Central memory CD8-positive, alpha-beta T cell (primary cell): ENCODE data around the gene VSNL1.

Source experiments
- ATAC-seq: fragments of 150-1000 bp; cut with Tn5 transposase; replicated peaks from 2 replicates; pipeline ENCODE4 v1.10.0; 2022; ENCODE audit warnings: mild to moderate bottlenecking, moderate FRiP score, moderate number of reproducible peaks; ENCODE audit not compliant: poor library complexity, severe bottlenecking; ENCODE audit errors: extremely low read depth
- DNase-seq, 2 donors: peaks; one replicate each; pipeline ENCODE4 v3.0.0; 2021; ENCODE audit warnings: low spot score in 2 of 2
- H3K27ac Mint-ChIP-seq: one replicate; pipeline ENCODE4 v1.8.0; 2022; ENCODE audit warnings: low read depth, mild to moderate bottlenecking, moderate library complexity, mixed read lengths
- H3K27me3 Mint-ChIP-seq: one replicate; pipeline ENCODE4 v1.8.0; 2022; ENCODE audit warnings: mixed read lengths
- H3K36me3 Mint-ChIP-seq: one replicate; pipeline ENCODE4 v1.8.0; 2022; ENCODE audit warnings: mild to moderate bottlenecking, moderate library complexity, mixed read lengths; ENCODE audit not compliant: insufficient read depth
- H3K4me1 Mint-ChIP-seq: one replicate; pipeline ENCODE4 v1.8.0; 2022; ENCODE audit warnings: mixed read lengths
- H3K4me3 Mint-ChIP-seq: one replicate; pipeline ENCODE4 v1.8.0; 2022; ENCODE audit warnings: mild to moderate bottlenecking, moderate library complexity, mixed read lengths
- H3K9me3 Mint-ChIP-seq: one replicate; pipeline ENCODE4 v1.8.0; 2022; ENCODE audit warnings: mixed read lengths

The VSNL1 gene

DNA sequence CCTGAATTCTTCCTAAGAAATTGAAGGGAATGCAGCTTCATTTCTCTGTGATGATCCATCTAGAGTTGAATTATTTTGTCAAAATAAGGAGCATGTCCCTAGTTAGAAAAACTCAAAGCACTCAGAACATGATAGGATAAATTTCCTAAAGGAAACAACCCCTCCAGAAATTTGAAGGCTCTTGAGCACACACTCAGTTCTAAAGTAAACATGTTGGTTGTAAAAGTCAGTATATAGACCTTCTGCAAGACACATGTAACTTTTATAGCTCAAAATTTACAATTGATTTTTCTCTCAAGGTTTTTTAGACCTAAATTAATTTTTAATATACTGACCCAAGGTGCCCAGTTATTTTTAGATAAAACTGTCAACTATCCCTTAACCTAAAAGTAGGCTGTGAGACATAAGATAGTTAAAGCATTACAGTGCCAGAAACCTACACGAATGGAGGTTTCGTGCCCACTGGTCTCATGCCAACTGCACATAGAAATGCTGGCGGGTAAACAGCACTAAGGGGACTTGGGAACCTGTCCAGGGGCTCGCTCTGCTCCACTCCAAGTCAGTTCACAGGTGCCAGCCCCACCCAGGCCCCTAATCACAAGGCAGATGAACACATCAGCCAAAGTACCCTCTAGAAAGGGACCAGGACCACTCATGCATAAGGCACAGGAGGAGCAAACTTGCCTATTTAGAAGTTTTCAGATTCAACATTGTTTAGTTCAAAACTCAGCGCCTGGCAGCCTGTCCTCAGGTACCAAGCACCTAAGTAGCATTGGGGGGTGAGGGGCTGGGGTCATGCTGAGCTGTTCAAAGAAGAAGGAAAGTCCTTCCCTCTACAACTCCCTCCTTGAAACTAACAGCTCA is 106.6 kb downstream of the VSNL1 start:
- H3K27ac Mint-ChIP-seq = no peak overlapping the region
- no peaks in the 10 kb centered on the region for H3K27me3 Mint-ChIP-seq
- no peak for ATAC-seq
- no peaks in the 10 kb centered on the region for H3K36me3 Mint-ChIP-seq
- H3K4me1 Mint-ChIP-seq = no peaks in the 10 kb centered on the region
- no peak overlapping the region for H3K4me3 Mint-ChIP-seq
- no peaks in the 10 kb centered on the region for H3K9me3 Mint-ChIP-seq
- no peak for DNase-seq

DNA sequence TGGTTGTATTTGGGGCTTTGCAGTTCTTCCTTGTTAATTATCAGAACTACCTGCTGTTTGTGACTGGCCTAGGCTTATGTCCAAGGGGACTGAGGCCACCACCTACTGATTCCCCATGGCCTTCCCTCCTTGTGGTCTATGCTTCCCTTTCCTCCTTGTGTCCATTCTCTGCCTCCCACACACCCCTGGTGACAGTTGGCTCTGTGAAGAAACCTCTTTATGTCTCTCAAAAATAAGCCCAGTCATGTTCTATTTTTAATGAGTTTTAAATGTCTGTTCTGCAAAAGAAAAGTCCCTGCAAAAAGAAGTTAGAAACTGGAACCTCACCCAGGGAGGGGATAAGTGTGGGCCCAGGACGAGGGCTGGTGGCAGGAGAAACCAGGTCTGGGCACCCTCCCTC is 108.1 kb downstream of the VSNL1 start:
- Mint-ChIP-seq H3K4me1 (no peaks in the 10 kb centered on the region), H3K9me3 (no peaks in the 10 kb centered on the region), H3K36me3 (no peaks in the 10 kb centered on the region), H3K4me3 (no peak overlapping the region), H3K27ac (no peak overlapping the region), H3K27me3 (no peaks in the 10 kb centered on the region)
- DNase-seq (no peak), ATAC-seq (no peak)

DNA sequence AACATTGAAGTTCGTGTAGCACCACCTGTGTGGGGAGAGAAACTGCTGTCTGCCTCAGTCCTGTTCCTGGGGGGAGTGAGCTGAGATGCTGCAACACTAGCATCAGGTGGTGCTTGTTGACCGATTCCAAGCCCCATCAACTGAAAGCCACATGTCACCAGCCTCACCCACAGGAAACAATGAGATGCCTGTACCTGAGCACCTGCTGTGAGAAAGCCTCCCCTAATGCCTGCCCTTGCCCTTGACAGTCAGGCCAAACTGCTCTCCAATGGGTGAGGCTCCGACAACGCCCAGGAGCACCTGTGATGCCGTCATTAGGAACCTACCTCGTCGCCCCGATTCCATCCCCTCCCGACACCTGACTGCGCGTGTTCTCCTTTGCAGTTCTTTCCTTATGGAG is 108.5 kb downstream of the VSNL1 start:
- DNase-seq (no peak), ATAC-seq (no peak)
- Mint-ChIP-seq H3K27me3 (no peaks in the 10 kb centered on the region), H3K27ac (no peak overlapping the region), H3K4me3 (no peak overlapping the region), H3K9me3 (no peaks in the 10 kb centered on the region), H3K4me1 (no peaks in the 10 kb centered on the region), H3K36me3 (no peaks in the 10 kb centered on the region)

DNA sequence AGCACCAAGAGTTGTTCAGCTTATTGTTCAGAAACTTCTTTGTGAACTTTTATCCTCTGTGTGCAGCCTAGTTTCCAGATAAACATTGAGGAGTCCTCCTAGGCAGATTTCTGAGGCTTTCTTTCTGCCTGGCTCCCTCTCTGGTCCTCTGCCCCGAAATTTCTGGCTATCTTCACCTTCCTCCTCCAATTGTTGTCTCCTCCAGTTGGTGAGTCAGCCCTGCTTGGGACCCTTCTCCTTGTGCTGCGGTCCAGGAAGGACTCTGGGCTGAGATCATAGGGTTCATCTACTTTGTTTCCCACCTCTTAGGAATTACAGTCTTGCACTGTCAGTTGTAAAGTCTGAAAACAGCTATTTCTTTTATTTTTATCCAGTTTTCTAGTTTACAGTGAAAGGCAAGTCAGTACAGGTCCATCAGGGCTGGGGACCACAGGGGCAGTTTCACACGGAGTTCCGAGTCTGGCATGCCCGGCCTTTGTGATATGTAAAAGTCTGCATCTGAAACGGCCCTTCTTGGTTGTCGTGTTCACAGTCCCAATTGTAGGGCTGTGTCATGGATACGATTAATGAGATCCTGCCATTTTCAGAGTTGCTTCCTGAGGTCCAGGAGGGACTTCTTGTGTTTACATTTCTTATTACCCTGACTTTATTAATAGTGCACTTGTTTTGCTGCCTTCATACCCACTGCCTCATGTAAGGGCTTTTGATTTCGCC is 112.3 kb downstream of the VSNL1 start:
- ATAC-seq (no peak), DNase-seq (no peak)
- H3K27ac Mint-ChIP-seq = no peak overlapping the region
- no peaks in the 10 kb centered on the region for H3K4me1 Mint-ChIP-seq
- no peak overlapping the region for H3K4me3 Mint-ChIP-seq
- H3K9me3 Mint-ChIP-seq = no peaks in the 10 kb centered on the region
- no peaks in the 10 kb centered on the region for H3K27me3 Mint-ChIP-seq
- no peaks in the 10 kb centered on the region for H3K36me3 Mint-ChIP-seq

DNA sequence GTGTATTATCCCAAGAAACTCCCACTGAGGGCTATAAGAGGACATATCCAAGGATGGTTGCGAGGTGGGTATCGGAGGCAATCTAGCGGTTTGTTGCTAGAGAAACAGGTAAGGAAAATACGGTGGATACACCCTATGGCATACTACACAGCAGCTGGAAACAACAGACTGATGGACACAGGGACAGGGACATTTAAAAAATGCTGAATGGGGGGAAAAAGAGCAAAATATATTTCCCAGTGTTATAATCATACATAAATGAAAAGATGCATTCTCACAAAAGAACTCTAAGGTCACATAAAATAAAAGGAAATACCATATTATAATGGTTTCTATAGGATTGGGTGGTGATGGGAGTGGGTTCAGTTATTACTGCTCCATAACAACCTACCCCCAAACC is 117.3 kb downstream of the VSNL1 start:
- no peak for ATAC-seq
- no peaks in the 10 kb centered on the region for H3K4me1 Mint-ChIP-seq

DNA sequence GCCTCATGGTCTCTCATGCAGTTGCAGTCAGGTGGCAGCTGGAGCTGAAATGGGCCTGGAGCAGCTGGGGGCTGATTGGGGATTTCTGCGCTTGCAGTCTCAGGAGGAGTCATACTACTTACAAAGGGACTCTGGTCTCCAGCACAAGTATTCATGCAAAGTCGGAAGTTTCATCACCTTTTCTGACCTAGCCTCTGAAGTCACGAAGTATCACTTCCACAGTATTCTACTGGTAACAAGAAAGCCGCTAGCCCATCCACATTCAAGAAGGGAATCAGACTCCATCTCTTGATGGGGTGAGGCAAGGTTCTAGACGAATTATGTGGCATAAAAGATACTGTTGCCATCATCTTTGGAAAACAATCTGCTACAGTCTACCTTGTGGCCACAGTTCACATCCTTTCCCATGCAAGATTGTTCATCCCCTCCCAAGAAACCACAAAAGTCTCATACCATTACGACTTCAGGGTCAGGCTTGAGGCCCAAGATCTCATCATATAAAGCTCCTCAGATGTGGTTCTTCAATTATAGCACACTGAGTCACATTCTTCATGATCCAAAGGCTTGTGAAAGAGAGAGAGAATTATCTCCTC is 117.9 kb downstream of the VSNL1 start:
- no peaks in the 10 kb centered on the region for H3K4me1 Mint-ChIP-seq
- DNase-seq (no peak), ATAC-seq (no peak)
- H3K27me3 Mint-ChIP-seq = no peaks in the 10 kb centered on the region
- no peak overlapping the region for H3K27ac Mint-ChIP-seq
- H3K9me3 Mint-ChIP-seq = no peaks in the 10 kb centered on the region
- no peak overlapping the region for H3K4me3 Mint-ChIP-seq
- peaks cover 4% of the 10 kb centered on the region for H3K36me3 Mint-ChIP-seq

More for the DNA sequence above, 117.3 kb downstream of the VSNL1 start:
- H3K9me3 Mint-ChIP-seq = no peaks in the 10 kb centered on the region
- no peaks in the 10 kb centered on the region for H3K36me3 Mint-ChIP-seq
- H3K27ac Mint-ChIP-seq = no peak overlapping the region
- no peak overlapping the region for H3K4me3 Mint-ChIP-seq
- no peak for DNase-seq
- H3K27me3 Mint-ChIP-seq = no peaks in the 10 kb centered on the region

DNA sequence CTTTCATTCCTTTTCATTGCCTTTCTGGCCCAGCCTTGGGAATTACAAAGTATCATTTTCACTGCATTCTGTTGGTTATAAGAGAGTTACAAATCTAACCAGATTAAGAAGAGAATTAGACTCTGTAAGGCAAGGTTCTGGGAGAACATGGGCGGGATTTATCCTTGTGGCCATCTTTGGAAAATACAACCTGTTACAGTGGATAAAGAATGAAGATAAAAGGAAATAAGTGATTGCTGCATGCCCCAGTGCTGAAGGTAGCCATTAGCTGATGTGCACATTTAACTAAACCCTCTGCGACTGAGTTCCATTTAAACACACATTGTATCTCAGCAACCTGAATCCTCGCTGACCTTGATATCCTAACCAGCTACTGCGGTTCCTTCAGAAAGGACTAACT is 119.7 kb downstream of the VSNL1 start:
- H3K27me3 Mint-ChIP-seq = no peaks in the 10 kb centered on the region
- no peak overlapping the region for H3K4me3 Mint-ChIP-seq
- no peaks in the 10 kb centered on the region for H3K4me1 Mint-ChIP-seq
- DNase-seq = no peak
- no peak for ATAC-seq
- no peaks in the 10 kb centered on the region for H3K9me3 Mint-ChIP-seq
- H3K27ac Mint-ChIP-seq = no peak overlapping the region
- H3K36me3 Mint-ChIP-seq = peaks cover 12% of the 10 kb centered on the region

DNA sequence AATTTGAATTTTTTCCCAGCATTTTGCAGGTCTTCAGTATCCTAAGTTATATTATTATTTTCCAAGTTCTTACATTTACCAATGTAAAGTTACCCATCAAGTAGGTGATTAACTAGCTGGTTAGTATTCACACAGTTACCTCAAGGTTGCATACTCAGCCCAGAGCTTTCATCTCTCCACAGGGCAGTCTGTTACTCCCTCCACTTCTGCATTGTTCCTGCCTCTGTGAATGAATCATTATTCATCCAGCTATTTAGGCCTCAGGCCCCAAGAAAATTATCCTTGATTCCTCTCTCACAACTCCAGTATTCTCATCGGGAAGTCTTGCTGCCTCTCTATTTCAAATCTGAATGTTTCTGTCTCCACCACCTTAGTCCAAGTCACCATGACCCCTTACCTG is 121.0 kb downstream of the VSNL1 start:
- Mint-ChIP-seq H3K36me3 (peaks cover 15% of the 10 kb centered on the region), H3K27ac (no peak overlapping the region), H3K27me3 (no peaks in the 10 kb centered on the region), H3K4me3 (no peak overlapping the region), H3K9me3 (no peaks in the 10 kb centered on the region), H3K4me1 (no peaks in the 10 kb centered on the region)
- ATAC-seq (no peak), DNase-seq (no peak)

DNA sequence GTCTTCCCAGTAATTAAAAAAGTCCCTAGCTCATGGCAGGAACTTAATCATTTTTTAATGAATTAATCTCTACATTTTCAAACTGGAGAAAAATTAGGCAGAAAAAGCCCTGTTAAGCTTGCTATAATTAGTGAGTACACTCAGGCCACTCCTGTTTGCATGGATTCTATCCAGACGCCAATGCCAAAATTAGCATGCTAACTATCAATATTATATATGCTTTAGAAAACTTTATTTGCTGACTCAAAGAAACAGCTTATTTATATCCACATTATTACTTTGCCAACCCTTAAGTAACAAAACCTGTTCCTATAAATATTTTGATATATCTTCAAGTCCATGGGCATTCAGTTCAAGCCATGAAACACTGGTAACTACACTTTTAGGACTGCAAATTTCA is 122.2 kb downstream of the VSNL1 start:
- Mint-ChIP-seq H3K27ac (no peak overlapping the region), H3K36me3 (peaks cover 15% of the 10 kb centered on the region), H3K27me3 (no peaks in the 10 kb centered on the region), H3K9me3 (no peaks in the 10 kb centered on the region), H3K4me3 (no peak overlapping the region), H3K4me1 (no peaks in the 10 kb centered on the region)
- no peak for ATAC-seq
- no peak for DNase-seq

DNA sequence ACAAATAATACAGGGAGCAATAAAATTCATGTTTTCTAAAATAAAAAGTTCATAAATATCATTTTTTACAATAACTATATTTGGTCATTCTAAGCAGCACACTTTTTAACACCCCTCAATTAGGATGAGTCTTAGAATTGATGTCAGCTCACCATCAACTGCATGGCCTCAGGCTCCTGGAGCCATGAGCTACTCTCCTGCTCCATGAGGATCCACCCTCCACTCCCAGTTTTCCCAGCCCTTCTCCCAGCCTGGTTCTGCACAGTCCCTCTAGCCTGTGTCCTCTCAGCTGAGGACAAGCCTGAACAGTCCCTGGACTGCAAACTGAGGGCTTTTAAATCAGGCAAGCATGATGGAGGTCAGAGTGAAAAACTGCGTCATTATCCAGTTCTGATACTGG is 124.0 kb downstream of the VSNL1 start:
- no peaks in the 10 kb centered on the region for H3K27me3 Mint-ChIP-seq
- ATAC-seq = no peak
- peaks cover 23% of the 10 kb centered on the region for H3K36me3 Mint-ChIP-seq

DNA sequence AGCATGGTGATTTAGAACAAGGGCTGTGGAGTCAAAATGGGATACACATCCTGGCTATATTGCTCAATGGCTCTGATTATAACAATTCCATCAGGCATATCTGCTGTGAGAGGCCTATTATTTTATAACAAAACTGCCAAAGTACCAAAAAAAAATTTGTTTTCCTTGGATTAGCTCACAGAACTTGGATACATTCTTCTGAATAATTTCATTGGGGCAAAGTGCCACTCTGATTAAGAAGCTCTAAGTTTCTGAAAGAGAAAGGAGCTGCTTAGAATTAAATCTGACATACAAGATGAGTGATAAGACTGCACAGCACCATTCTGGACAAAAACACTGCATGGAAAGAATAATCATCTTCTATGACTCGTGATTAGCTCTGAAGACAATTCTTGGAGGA is 127.4 kb downstream of the VSNL1 start:
- Mint-ChIP-seq H3K9me3 (no peaks in the 10 kb centered on the region), H3K4me1 (no peaks in the 10 kb centered on the region), H3K27me3 (no peaks in the 10 kb centered on the region), H3K27ac (no peak overlapping the region), H3K36me3 (peaks cover 28% of the 10 kb centered on the region), H3K4me3 (no peak overlapping the region)
- ATAC-seq = no peak
- DNase-seq = no peak

More for the DNA sequence above, 124.0 kb downstream of the VSNL1 start:
- H3K27ac Mint-ChIP-seq = no peak overlapping the region
- no peak for DNase-seq
- H3K4me3 Mint-ChIP-seq = no peak overlapping the region
- H3K4me1 Mint-ChIP-seq = no peaks in the 10 kb centered on the region
- no peaks in the 10 kb centered on the region for H3K9me3 Mint-ChIP-seq

DNA sequence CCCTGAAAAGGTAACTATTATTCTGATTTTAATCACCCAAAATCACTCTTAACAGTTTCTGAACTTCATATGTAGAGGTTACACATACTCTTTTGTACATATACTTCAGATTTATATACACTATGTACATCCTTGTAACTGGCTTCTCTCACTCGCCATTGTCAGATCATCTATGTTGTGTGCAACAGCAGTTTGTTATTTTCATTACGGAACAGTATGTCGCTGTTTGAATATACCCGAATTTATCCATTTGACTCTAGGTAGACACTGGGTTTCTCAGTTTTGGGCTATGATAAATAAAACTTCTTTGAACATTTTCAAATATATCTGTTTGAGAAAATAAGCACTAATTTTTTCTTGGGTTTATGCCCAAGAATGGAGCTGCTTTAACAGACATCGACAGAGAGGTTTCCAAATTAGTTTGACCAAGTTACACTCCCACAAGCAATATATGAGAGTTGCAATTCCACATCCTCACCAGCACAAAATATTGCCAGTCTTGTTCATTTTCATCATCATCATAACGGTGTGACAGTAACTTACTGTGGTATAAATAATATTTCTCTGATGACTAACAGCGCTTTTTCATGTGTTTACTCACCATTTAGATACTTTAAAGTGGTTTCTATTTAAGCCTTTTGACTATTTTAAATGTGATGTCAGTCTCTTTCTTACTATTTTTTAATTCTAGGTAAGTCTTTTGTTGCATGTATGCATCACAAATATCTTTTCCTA is 132.3 kb downstream of the VSNL1 start:
- DNase-seq = no peak
- ATAC-seq = no peak
- peaks cover 27% of the 10 kb centered on the region for H3K36me3 Mint-ChIP-seq

More for the DNA sequence above, 132.3 kb downstream of the VSNL1 start:
- Mint-ChIP-seq H3K9me3 (no peaks in the 10 kb centered on the region), H3K4me3 (no peak overlapping the region), H3K27me3 (no peaks in the 10 kb centered on the region), H3K4me1 (no peaks in the 10 kb centered on the region), H3K27ac (peak overlapping the region; percentile 22)
